ENCODE results near the gene ZNF319.
"Not testable (repeated sequence)": the region's sequence is repeated elsewhere in the genome, so short reads cannot be mapped to it uniquely, and the experiment has no call there.

The ZNF319 gene

GRCh38 chr16:58021661-58022551 lies 21.4 kb upstream of the ZNF319 start:
- no peak for DNase-seq (ENCODE audit: low read depth)

GRCh38 chr16:58020628-58021521 lies 20.4 kb upstream of the ZNF319 start:
- DNase-seq (ENCODE audit: low read depth), result peak; percentile 54

GRCh38 chr16:58019866-58020538 lies 19.5 kb upstream of the ZNF319 start:
- DNase-seq (ENCODE audit: low read depth), result no peak

GRCh38 chr16:58018803-58019202 lies 18.3 kb upstream of the ZNF319 start:
- no peak for DNase-seq (ENCODE audit: low read depth)

GRCh38 chr16:58016840-58017446 lies 16.5 kb upstream of the ZNF319 start:
- DNase-seq (ENCODE audit: low read depth), result no peak

- no peak for DNase-seq (ENCODE audit: low read depth)
Observed at GRCh38 chr16:58013201-58013956, 12.9 kb upstream of the ZNF319 start.

- DNase-seq (ENCODE audit: low read depth), result no peak
Observed at GRCh38 chr16:58012481-58012880, 12.0 kb upstream of the ZNF319 start.

- no peak for DNase-seq (ENCODE audit: low read depth)
Observed at GRCh38 chr16:58011652-58012051, 11.2 kb upstream of the ZNF319 start.

- no peak for DNase-seq (ENCODE audit: low read depth)
Observed at GRCh38 chr16:58010886-58011285, 10.4 kb upstream of the ZNF319 start.

- no peak for DNase-seq (ENCODE audit: low read depth)
Observed at GRCh38 chr16:58009856-58010416, 9.5 kb upstream of the ZNF319 start.

GRCh38 chr16:58004736-58005135 lies 4.3 kb upstream of the ZNF319 start:
- DNase-seq (ENCODE audit: low read depth), result not testable (repeated sequence)

- no peak for DNase-seq (ENCODE audit: low read depth)
Observed at GRCh38 chr16:58002936-58003335, 2.5 kb upstream of the ZNF319 start.

- DNase-seq (ENCODE audit: low read depth), result no peak
Observed at GRCh38 chr16:58002416-58002800, 1.9 kb upstream of the ZNF319 start.

- DNase-seq (ENCODE audit: low read depth), result no peak
Observed at GRCh38 chr16:58001781-58002415, 1.4 kb upstream of the ZNF319 start.

GRCh38 chr16:58000706-58001676 lies 519 bp upstream of the ZNF319 start, which contains the start of gene USB1:
USB1 (plus strand) TSS chr16:58001407; CDS start chr16:58001484, 77 bp downstream.
- peak; percentile 63 for DNase-seq (ENCODE audit: low read depth)

GRCh38 chr16:57999366-57999970 lies 1.0 kb downstream of the ZNF319 start:
- no peak for DNase-seq (ENCODE audit: low read depth)

GRCh38 chr16:57998992-57999365 lies 1.5 kb downstream of the ZNF319 start:
- no peak for DNase-seq (ENCODE audit: low read depth)

GRCh38 chr16:57998486-57998885 lies 2.0 kb downstream of the ZNF319 start:
- no peak for DNase-seq (ENCODE audit: low read depth)

All from stimulated activated CD8-positive, alpha-beta memory T cell treated with anti-CD3 and anti-CD28 coated beads, Interleukin-15, amount 100 ng/mL, for 1 hour (primary cell).